ENCODE data around the gene TAB2.

Gene TAB2

DNA sequence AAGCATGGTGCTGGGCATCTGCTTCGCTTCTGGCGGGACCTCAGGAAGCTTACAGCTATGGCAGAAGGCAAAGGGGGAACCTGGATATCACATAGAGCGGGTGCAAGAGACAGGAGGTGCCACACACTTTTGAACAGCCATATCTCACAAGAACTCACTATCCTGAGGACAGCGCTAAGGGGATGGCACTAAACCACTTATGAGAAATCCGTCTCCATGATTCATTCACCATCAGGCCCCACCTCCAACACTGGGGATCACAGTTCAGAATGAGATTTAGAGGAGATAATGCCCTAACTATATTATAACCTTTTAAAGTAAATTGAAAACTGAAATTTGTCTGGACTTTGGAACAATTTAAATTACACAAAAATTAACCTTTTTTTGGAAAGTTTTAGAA, 44.8 kb downstream of the TAB2 start:
- H3K4me1 ChIP-seq (ENCODE audit: control insufficient read depth, insufficient read depth, low read depth, low read length), result no peaks in the 10 kb centered on the region
- H4K8ac ChIP-seq (ENCODE audit: low read length), result no peak overlapping the region
- H4K91ac ChIP-seq (ENCODE audit: low read length), result no peak overlapping the region
- H3K27ac ChIP-seq (ENCODE audit: low read length, poor library complexity, severe bottlenecking), result no peak overlapping the region
- no peak overlapping the region for H3K23ac ChIP-seq (ENCODE audit: low read length in 2 of 2)
- peaks cover 0 to 3% of the 10 kb centered on the region in 2 experiments for H3K36me3 ChIP-seq (ENCODE audit: control insufficient read depth in 1 of 2, insufficient read depth in 2 of 2, low read depth in 1 of 2, low read length in 2 of 2)
- no peak overlapping the region for H3K4me3 ChIP-seq (ENCODE audit: insufficient read depth in 1 of 2, low read depth in 1 of 2, low read length in 2 of 2)
- no peak for DNase-seq
- H2BK15ac ChIP-seq (ENCODE audit: low read depth, poor library complexity, severe bottlenecking), result no peak overlapping the region
- H3K27me3 ChIP-seq (ENCODE audit: control insufficient read depth in 1 of 2, insufficient read depth in 1 of 2, low read length in 2 of 2), result no peaks in the 10 kb centered on the region
- H2BK120ac ChIP-seq (ENCODE audit: low read depth, low read length), result no peak overlapping the region
- H2AK5ac ChIP-seq (ENCODE audit: low read length, severe bottlenecking), result no peak overlapping the region
- no peak overlapping the region for H3K4me2 ChIP-seq (ENCODE audit: low read length, poor library complexity, severe bottlenecking)
- H3K14ac ChIP-seq (ENCODE audit: low read length in 2 of 2), result no peak overlapping the region
- H3K79me1 ChIP-seq (replicated peaks; ENCODE audit: low read length, poor library complexity, severe bottlenecking), result peaks cover 7% of the 10 kb centered on the region
- no peak overlapping the region for H3K9ac ChIP-seq (ENCODE audit: low read length)
- no peak overlapping the region for H3K4ac ChIP-seq (ENCODE audit: low read depth in 1 of 2, low read length in 2 of 2)
- no peak overlapping the region for H2BK12ac ChIP-seq (ENCODE audit: low read length in 2 of 2)
- H2BK5ac ChIP-seq (ENCODE audit: low read depth, low read length, poor library complexity, severe bottlenecking), result no peak overlapping the region
- H2AFZ ChIP-seq (ENCODE audit: low read depth, low read length), result no peak overlapping the region
- WGBS, result 90% methylated on average over 4 of the region's 5 CpGs
- H3K18ac ChIP-seq (ENCODE audit: low read depth in 1 of 2, low read length in 2 of 2), result no peak overlapping the region
- H3K9me3 ChIP-seq (ENCODE audit: control insufficient read depth, low read length), result no peaks in the 10 kb centered on the region

DNA sequence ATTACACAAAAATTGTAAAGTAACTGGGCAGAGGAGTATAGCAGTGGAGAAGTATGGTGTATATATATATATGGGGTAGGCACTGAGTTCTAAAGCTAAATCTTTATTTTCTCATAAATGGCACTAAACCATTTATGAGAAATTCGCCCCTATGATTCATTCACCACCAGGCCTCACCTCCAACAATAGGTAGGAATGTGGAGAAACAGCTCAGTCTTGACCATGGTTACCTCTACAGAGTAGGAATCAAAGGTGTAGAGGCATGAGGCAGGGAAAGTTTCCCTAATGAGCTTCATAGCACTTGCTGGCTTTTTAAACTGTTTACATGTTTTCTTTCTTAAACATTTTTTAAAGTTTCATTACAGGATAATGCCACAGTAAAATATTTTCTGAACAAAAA, 45.6 kb downstream of the TAB2 start:
- Histone ChIP-seq H3K4me1 (ENCODE audit: control insufficient read depth, insufficient read depth, low read depth, low read length) (no peaks in the 10 kb centered on the region), H3K79me1 (replicated peaks; ENCODE audit: low read length, poor library complexity, severe bottlenecking) (peaks cover 7% of the 10 kb centered on the region), H3K9me3 (ENCODE audit: control insufficient read depth, low read length) (no peaks in the 10 kb centered on the region), H3K23ac (ENCODE audit: low read length in 2 of 2) (no peak overlapping the region), H4K91ac (ENCODE audit: low read length) (no peak overlapping the region), H3K27ac (ENCODE audit: low read length, poor library complexity, severe bottlenecking) (no peak overlapping the region), H3K4me3 (ENCODE audit: insufficient read depth in 1 of 2, low read depth in 1 of 2, low read length in 2 of 2) (no peak overlapping the region), H3K36me3 (ENCODE audit: control insufficient read depth in 1 of 2, insufficient read depth in 2 of 2, low read depth in 1 of 2, low read length in 2 of 2) (peaks cover 0 to 3% of the 10 kb centered on the region in 2 experiments), H2BK5ac (ENCODE audit: low read depth, low read length, poor library complexity, severe bottlenecking) (no peak overlapping the region), H3K18ac (ENCODE audit: low read depth in 1 of 2, low read length in 2 of 2) (no peak overlapping the region), H2AK5ac (ENCODE audit: low read length, severe bottlenecking) (no peak overlapping the region), H2BK15ac (ENCODE audit: low read depth, poor library complexity, severe bottlenecking) (no peak overlapping the region), H3K27me3 (ENCODE audit: control insufficient read depth in 1 of 2, insufficient read depth in 1 of 2, low read length in 2 of 2) (no peaks in the 10 kb centered on the region), H2AFZ (ENCODE audit: low read depth, low read length) (no peak overlapping the region), H3K14ac (ENCODE audit: low read length in 2 of 2) (no peak overlapping the region), H4K8ac (ENCODE audit: low read length) (no peak overlapping the region), H3K4me2 (ENCODE audit: low read length, poor library complexity, severe bottlenecking) (no peak overlapping the region), H2BK12ac (ENCODE audit: low read length in 2 of 2) (no peak overlapping the region), H2BK120ac (ENCODE audit: low read depth, low read length) (no peak overlapping the region), H3K4ac (ENCODE audit: low read depth in 1 of 2, low read length in 2 of 2) (no peak overlapping the region), H3K9ac (ENCODE audit: low read length) (no peak overlapping the region)
- no peak for DNase-seq
- no CpG with 5 or more reads among the region's 1 CpG for WGBS

GRCh38 chr6:149364557-149364956, 47.0 kb downstream of the TAB2 start:
- no peak overlapping the region for H4K91ac ChIP-seq (ENCODE audit: low read length)
- no peak overlapping the region for H3K18ac ChIP-seq (ENCODE audit: low read depth in 1 of 2, low read length in 2 of 2)
- H3K14ac ChIP-seq (ENCODE audit: low read length in 2 of 2), result no peak overlapping the region
- H3K27ac ChIP-seq (ENCODE audit: low read length, poor library complexity, severe bottlenecking), result no peak overlapping the region
- H3K79me1 ChIP-seq (replicated peaks; ENCODE audit: low read length, poor library complexity, severe bottlenecking), result peaks cover 7% of the 10 kb centered on the region
- no peak overlapping the region for H4K8ac ChIP-seq (ENCODE audit: low read length)
- no peak overlapping the region for H2BK5ac ChIP-seq (ENCODE audit: low read depth, low read length, poor library complexity, severe bottlenecking)
- H2BK15ac ChIP-seq (ENCODE audit: low read depth, poor library complexity, severe bottlenecking), result no peak overlapping the region
- no peak overlapping the region for H2AK5ac ChIP-seq (ENCODE audit: low read length, severe bottlenecking)
- no peaks in the 10 kb centered on the region for H3K27me3 ChIP-seq (ENCODE audit: control insufficient read depth in 1 of 2, insufficient read depth in 1 of 2, low read length in 2 of 2)
- WGBS, result no CpG with 5 or more reads among the region's 2 CpGs
- no peaks in the 10 kb centered on the region for H3K9me3 ChIP-seq (ENCODE audit: control insufficient read depth, low read length)
- no peak overlapping the region for H3K23ac ChIP-seq (ENCODE audit: low read length in 2 of 2)
- H2BK12ac ChIP-seq (ENCODE audit: low read length in 2 of 2), result no peak overlapping the region
- no peak overlapping the region for H3K9ac ChIP-seq (ENCODE audit: low read length)
- no peak overlapping the region for H2AFZ ChIP-seq (ENCODE audit: low read depth, low read length)
- no peaks in the 10 kb centered on the region for H3K4me1 ChIP-seq (ENCODE audit: control insufficient read depth, insufficient read depth, low read depth, low read length)
- H3K4me2 ChIP-seq (ENCODE audit: low read length, poor library complexity, severe bottlenecking), result no peak overlapping the region
- no peak overlapping the region for H3K4me3 ChIP-seq (ENCODE audit: insufficient read depth in 1 of 2, low read depth in 1 of 2, low read length in 2 of 2)
- DNase-seq, result peak; percentile 12
- H3K36me3 ChIP-seq (ENCODE audit: control insufficient read depth in 1 of 2, insufficient read depth in 2 of 2, low read depth in 1 of 2, low read length in 2 of 2), result peaks cover 0 to 3% of the 10 kb centered on the region in 2 experiments
- H3K4ac ChIP-seq (ENCODE audit: low read depth in 1 of 2, low read length in 2 of 2), result no peak overlapping the region
- no peak overlapping the region for H2BK120ac ChIP-seq (ENCODE audit: low read depth, low read length)

- no peak overlapping the region for H2BK15ac ChIP-seq (ENCODE audit: low read depth, poor library complexity, severe bottlenecking)
- no peak for DNase-seq
- H2AFZ ChIP-seq (ENCODE audit: low read depth, low read length), result no peak overlapping the region
- H3K4me1 ChIP-seq (ENCODE audit: control insufficient read depth, insufficient read depth, low read depth, low read length), result no peaks in the 10 kb centered on the region
- H3K14ac ChIP-seq (ENCODE audit: low read length in 2 of 2), result no peak overlapping the region
- H3K36me3 ChIP-seq (ENCODE audit: control insufficient read depth in 1 of 2, insufficient read depth in 2 of 2, low read depth in 1 of 2, low read length in 2 of 2), result peaks cover 3 to 5% of the 10 kb centered on the region in 2 experiments
- H3K4ac ChIP-seq (ENCODE audit: low read depth in 1 of 2, low read length in 2 of 2), result no peak overlapping the region
- H2AK5ac ChIP-seq (ENCODE audit: low read length, severe bottlenecking), result no peak overlapping the region
- H3K27ac ChIP-seq (ENCODE audit: low read length, poor library complexity, severe bottlenecking), result no peak overlapping the region
- no peak overlapping the region for H2BK120ac ChIP-seq (ENCODE audit: low read depth, low read length)
- no peaks in the 10 kb centered on the region for H3K9me3 ChIP-seq (ENCODE audit: control insufficient read depth, low read length)
- H3K27me3 ChIP-seq (ENCODE audit: control insufficient read depth in 1 of 2, insufficient read depth in 1 of 2, low read length in 2 of 2), result no peaks in the 10 kb centered on the region
- peaks cover 7% of the 10 kb centered on the region for H3K79me1 ChIP-seq (replicated peaks; ENCODE audit: low read length, poor library complexity, severe bottlenecking)
- H4K8ac ChIP-seq (ENCODE audit: low read length), result no peak overlapping the region
- H3K4me2 ChIP-seq (ENCODE audit: low read length, poor library complexity, severe bottlenecking), result no peak overlapping the region
- no peak overlapping the region for H2BK12ac ChIP-seq (ENCODE audit: low read length in 2 of 2)
- H2BK5ac ChIP-seq (ENCODE audit: low read depth, low read length, poor library complexity, severe bottlenecking), result no peak overlapping the region
- no peak overlapping the region for H3K9ac ChIP-seq (ENCODE audit: low read length)
- H3K23ac ChIP-seq (ENCODE audit: low read length in 2 of 2), result no peak overlapping the region
- no peak overlapping the region for H3K4me3 ChIP-seq (ENCODE audit: insufficient read depth in 1 of 2, low read depth in 1 of 2, low read length in 2 of 2)
- H3K18ac ChIP-seq (ENCODE audit: low read depth in 1 of 2, low read length in 2 of 2), result no peak overlapping the region
- no peak overlapping the region for H4K91ac ChIP-seq (ENCODE audit: low read length)
Observed at GRCh38 chr6:149365197-149365596, 47.7 kb downstream of the TAB2 start.
